Activated CD4-positive, alpha-beta T cell treated with anti-CD3 and anti-CD28 coated beads, Interleukin-2, amount 10 ng/mL, durations not matched to agents 7 days and 5 days (primary cell): Measurements from ENCODE around the gene DBX1. TPM values are rescaled to one million over a fixed set of nuclear protein-coding genes. Genes with fewer than 3 reads are reported as not detected.
"Not testable (repeated sequence)": the region's sequence is repeated elsewhere in the genome, so short reads cannot be mapped to it uniquely, and the experiment has no call there.

ENCODE experiments used
- CTCF ChIA-PET: fragments of 350-600 bp; sonication (Branson Sonifier 250); formaldehyde crosslinking; loops from one replicate; lab custom pipeline; 2021; ENCODE audit warnings: antibody characterized with exemption; lab: Charles Lee
- POLR2A ChIA-PET: fragments of 350-600 bp; sonication (Branson Sonifier 250); formaldehyde crosslinking; loops from one replicate; lab custom pipeline; 2021; ENCODE audit warnings: antibody characterized with exemption; lab: Charles Lee
- DNase-seq: peaks from one replicate; pipeline ENCODE4 v3.0.0-alpha.2; 2020
- H3K27ac Mint-ChIP-seq: one replicate; pipeline ENCODE4 v1.8.0; 2021; ENCODE audit warnings: mild to moderate bottlenecking, moderate library complexity, mixed read lengths
- H3K27me3 Mint-ChIP-seq: one replicate; pipeline ENCODE4 v1.8.0; 2021; ENCODE audit warnings: mixed read lengths
- H3K36me3 Mint-ChIP-seq: one replicate; pipeline ENCODE4 v1.8.0; 2021; ENCODE audit warnings: low read depth, mixed read lengths
- H3K4me1 Mint-ChIP-seq: one replicate; pipeline ENCODE4 v1.8.0; 2021; ENCODE audit warnings: mixed read lengths
- H3K4me3 Mint-ChIP-seq: one replicate; pipeline ENCODE4 v1.8.0; 2021; ENCODE audit warnings: mild to moderate bottlenecking, moderate library complexity, mixed read lengths
- H3K9me3 Mint-ChIP-seq: one replicate; pipeline ENCODE4 v1.8.0; 2021; ENCODE audit warnings: mixed read lengths
- total RNA-seq, 2 experiments: library from RNA; stranded (reverse); gene quantifications; one replicate each; pipeline ENCODE4 v1.2.3, GENCODE V29; 2021

DBX1 gene
- total RNA-seq: not detected

GRCh38 chr11:20160425-20161229, at the start of gene DBX1:
Gene DBX1 (minus strand): TSS chr11:20160475. CDS start chr11:20160324, 151 bp downstream.
- H3K27ac Mint-ChIP-seq: peak within 1 kb of the TSS; percentile 68
- peaks cover 7% of the 10 kb centered on the region for H3K36me3 Mint-ChIP-seq
- peaks cover 11% of the 10 kb centered on the region for H3K9me3 Mint-ChIP-seq
- H3K27me3 Mint-ChIP-seq: peaks cover 86% of the 10 kb centered on the region
- peak within 1 kb of the TSS; percentile 39 for H3K4me3 Mint-ChIP-seq
- peaks cover 22% of the 10 kb centered on the region for H3K4me1 Mint-ChIP-seq
- CTCF ChIA-PET: interaction anchor here (1.2 kb wide), 1 partner anchor 33 kb away, joined by 4 read pairs; no protein-coding TSS in a partner anchor
- DNase-seq: no peak
- POLR2A ChIA-PET: no interaction called here

DNA sequence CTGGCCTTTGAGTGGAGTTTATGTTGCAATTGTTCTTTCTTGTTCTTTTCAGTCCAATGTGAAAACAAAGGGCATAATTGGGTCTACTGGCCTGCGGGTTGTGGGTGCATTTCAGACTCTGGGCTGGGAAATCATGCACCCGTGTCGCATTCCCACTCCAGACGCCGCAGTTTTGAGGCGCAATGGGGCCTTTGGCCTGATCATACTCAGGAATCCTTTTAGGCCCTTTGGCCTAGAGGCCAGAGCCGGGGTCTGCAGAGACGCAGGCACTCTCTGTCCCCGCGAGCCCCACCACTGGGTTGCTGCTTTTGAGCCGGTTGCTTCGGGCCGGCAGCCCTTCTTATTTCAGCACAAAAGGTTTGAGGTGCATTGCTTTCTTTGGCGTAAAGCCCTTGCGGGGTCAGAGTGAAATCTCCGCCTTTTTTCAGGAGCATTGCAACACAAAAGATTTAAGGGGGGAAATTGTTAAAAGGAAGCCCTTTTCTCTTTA, 48.4 kb upstream of the DBX1 start:
- Mint-ChIP-seq H3K27ac (no peak overlapping the region), H3K27me3 (peaks cover 47% of the 10 kb centered on the region), H3K4me1 (no peaks in the 10 kb centered on the region), H3K9me3 (no peaks in the 10 kb centered on the region), H3K36me3 (peaks cover 4% of the 10 kb centered on the region), H3K4me3 (no peak overlapping the region)
- ChIA-PET CTCF (no interaction called here), POLR2A (no interaction called here)
- no peak for DNase-seq

DNA sequence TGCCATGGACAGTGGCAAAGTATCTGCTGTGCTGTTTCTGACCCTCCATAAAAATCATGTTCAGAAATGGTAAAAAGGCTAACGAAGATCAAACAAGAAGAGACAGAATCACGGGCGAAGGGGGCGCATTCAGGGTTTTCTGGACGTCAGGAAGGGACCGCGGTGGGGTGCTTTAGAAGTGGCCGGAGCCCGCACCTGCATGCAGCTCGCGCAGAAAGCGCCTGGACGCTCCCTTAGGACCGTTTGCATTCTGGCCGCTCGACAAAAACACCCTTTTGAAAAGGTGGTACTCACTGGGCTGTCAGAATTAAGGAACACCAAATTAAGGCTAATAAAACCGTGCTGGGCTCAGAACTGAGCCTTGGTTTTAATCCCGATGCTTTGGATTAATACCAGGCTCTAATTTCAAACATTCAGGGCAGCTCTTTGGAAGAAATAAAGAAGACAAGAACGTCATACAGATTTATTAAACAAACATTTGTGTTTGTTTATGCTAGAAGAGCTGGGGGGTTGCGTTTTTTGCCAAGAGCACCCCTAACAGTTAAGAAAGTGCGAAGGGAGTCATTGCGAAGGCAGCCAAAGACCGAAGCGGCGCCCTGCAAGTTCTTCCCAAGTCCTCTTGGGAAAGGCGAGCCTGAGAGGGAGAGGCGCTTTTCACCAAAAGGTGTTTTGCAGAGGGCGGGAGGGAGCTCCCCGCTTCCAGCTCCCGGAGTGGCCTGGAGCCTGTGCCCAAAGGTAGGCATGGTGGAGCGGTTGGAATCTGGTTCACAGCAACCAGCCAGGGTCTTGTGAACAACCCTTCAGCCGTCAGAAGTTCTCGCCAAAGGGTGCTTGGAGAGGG, 47.7 kb upstream of the DBX1 start:
- DNase-seq: no peak
- no peaks in the 10 kb centered on the region for H3K9me3 Mint-ChIP-seq
- POLR2A ChIA-PET: no interaction called here
- peaks cover 4% of the 10 kb centered on the region for H3K36me3 Mint-ChIP-seq
- no peak overlapping the region for H3K4me3 Mint-ChIP-seq
- CTCF ChIA-PET: no interaction called here
- H3K27me3 Mint-ChIP-seq: peaks cover 51% of the 10 kb centered on the region
- H3K4me1 Mint-ChIP-seq: no peaks in the 10 kb centered on the region
- H3K27ac Mint-ChIP-seq: no peak overlapping the region

DNA sequence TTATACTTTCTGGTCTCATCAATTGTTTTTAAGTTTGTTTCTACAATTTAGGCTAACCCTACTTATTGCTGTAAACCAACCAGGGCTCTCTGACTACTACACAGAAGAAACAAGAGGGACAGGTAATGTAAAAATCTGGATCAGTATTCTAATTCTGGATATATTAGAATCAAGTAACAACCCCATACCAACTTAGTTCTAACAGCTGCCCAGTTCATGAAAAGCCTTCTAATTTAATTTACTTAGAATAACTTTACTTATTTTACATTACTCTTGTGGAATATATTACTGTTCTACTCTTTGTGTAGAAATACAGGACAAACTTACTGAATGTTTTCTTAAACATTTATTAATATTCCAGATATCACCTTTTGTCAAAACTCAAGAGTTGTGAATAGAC, 45.5 kb upstream of the DBX1 start:
- DNase-seq: no peak
- Mint-ChIP-seq H3K4me3 (no peak overlapping the region), H3K4me1 (no peaks in the 10 kb centered on the region), H3K9me3 (no peaks in the 10 kb centered on the region), H3K27ac (no peak overlapping the region), H3K27me3 (peaks cover 52% of the 10 kb centered on the region), H3K36me3 (peaks cover 4% of the 10 kb centered on the region)
- POLR2A ChIA-PET: no interaction called here
- CTCF ChIA-PET: no interaction called here

GRCh38 chr11:20204681-20205080, 44.4 kb upstream of the DBX1 start:
- Mint-ChIP-seq H3K27ac (no peak overlapping the region), H3K36me3 (peaks cover 4% of the 10 kb centered on the region), H3K27me3 (peaks cover 46% of the 10 kb centered on the region), H3K4me1 (no peaks in the 10 kb centered on the region), H3K9me3 (no peaks in the 10 kb centered on the region), H3K4me3 (no peak overlapping the region)
- no peak for DNase-seq
- ChIA-PET CTCF (no interaction called here), POLR2A (no interaction called here)

DNA sequence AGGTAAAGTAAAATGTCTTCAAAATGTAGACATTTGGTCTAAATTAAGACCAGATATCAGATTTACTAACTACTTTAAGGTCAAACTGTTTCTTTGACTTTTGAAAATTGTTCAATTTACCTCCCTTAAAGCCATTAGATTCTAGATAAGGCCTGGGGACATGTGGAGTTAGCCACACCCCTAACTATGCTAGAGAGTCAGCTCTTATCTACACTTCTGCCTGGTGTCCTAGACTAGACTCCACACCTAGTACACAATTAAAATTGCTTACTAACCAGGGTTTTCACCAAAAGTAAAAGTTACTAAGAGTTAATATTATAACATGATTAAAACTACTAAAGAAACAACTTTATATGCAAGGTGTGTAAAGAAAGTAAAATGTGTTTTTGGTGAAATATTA, 43.6 kb upstream of the DBX1 start:
- peaks cover 4% of the 10 kb centered on the region for H3K36me3 Mint-ChIP-seq
- no peak overlapping the region for H3K4me3 Mint-ChIP-seq
- no peaks in the 10 kb centered on the region for H3K4me1 Mint-ChIP-seq
- ChIA-PET POLR2A (no interaction called here), CTCF (no interaction called here)
- peaks cover 42% of the 10 kb centered on the region for H3K27me3 Mint-ChIP-seq
- no peak for DNase-seq
- no peak overlapping the region for H3K27ac Mint-ChIP-seq
- no peaks in the 10 kb centered on the region for H3K9me3 Mint-ChIP-seq

DNA sequence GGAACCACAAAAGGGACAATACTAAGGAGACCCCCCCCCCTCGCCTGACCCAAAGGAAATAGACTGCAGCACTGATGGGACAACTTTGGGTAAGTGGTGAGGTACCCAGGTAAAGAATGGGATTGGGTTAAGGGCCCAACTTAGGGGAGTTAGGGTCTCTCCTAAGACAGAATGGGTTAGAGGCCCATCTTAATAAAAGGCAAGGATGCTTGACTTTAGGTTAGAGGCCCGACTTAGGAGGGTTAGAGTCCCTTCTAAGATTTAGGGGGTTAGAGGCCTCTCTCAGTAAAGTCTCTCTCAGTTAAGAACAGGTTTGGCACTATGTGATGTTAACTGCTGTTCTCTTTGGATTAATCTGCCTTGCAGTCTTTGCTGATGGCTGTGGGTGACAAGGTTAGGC, 41.0 kb upstream of the DBX1 start:
- Mint-ChIP-seq H3K27ac (no peak overlapping the region), H3K4me1 (no peaks in the 10 kb centered on the region), H3K4me3 (no peak overlapping the region), H3K36me3 (no peaks in the 10 kb centered on the region), H3K27me3 (peaks cover 26% of the 10 kb centered on the region), H3K9me3 (no peaks in the 10 kb centered on the region)
- CTCF ChIA-PET: no interaction called here
- POLR2A ChIA-PET: no interaction called here
- no peak for DNase-seq

GRCh38 chr11:20200331-20200955, 40.2 kb upstream of the DBX1 start:
- DNase-seq, H3K4me1 Mint-ChIP-seq, POLR2A ChIA-PET, H3K4me3 Mint-ChIP-seq, CTCF ChIA-PET, H3K36me3 Mint-ChIP-seq, H3K9me3 Mint-ChIP-seq, H3K27ac Mint-ChIP-seq: not testable (repeated sequence)
- peaks cover 24% of the 10 kb centered on the region for H3K27me3 Mint-ChIP-seq

DNA sequence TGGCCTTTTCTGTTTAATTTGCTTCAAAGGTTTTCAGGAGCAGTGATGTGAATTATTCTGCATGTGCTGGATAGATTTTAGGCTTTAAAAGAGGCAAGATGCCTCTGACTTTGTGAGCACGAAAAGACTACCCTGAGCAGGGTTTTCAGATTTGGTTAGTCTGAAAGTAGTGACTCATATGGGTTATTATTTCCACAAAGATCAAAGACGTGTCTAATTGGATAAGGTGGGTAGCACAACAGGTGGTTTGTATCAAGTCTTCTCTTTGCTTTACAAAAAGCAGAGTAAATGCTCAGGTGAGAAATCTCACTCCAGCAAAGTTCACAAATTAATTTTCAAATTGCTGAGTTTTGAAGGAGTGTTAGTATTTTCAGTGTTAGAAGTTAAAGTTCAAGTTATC, 37.6 kb upstream of the DBX1 start:
- H3K4me3 Mint-ChIP-seq: no peak overlapping the region

GRCh38 chr11:20194470-20194869, 34.2 kb upstream of the DBX1 start:
- H3K27ac Mint-ChIP-seq: no peak overlapping the region
- no peaks in the 10 kb centered on the region for H3K9me3 Mint-ChIP-seq
- ChIA-PET CTCF (no interaction called here), POLR2A (no interaction called here)
- H3K36me3 Mint-ChIP-seq: no peaks in the 10 kb centered on the region
- DNase-seq: no peak
- H3K4me3 Mint-ChIP-seq: no peak overlapping the region
- H3K4me1 Mint-ChIP-seq: no peaks in the 10 kb centered on the region
- H3K27me3 Mint-ChIP-seq: peaks cover 15% of the 10 kb centered on the region

More for the DNA sequence above, 37.6 kb upstream of the DBX1 start:
- POLR2A ChIA-PET: no interaction called here
- no peak for DNase-seq
- H3K27me3 Mint-ChIP-seq: peaks cover 19% of the 10 kb centered on the region
- no peaks in the 10 kb centered on the region for H3K36me3 Mint-ChIP-seq
- H3K27ac Mint-ChIP-seq: no peak overlapping the region
- H3K4me1 Mint-ChIP-seq: no peaks in the 10 kb centered on the region
- H3K9me3 Mint-ChIP-seq: no peaks in the 10 kb centered on the region
- CTCF ChIA-PET: no interaction called here

GRCh38 chr11:20193307-20193706, 33.0 kb upstream of the DBX1 start:
- H3K27ac Mint-ChIP-seq: no peak overlapping the region
- H3K36me3 Mint-ChIP-seq: no peaks in the 10 kb centered on the region
- ChIA-PET POLR2A (no interaction called here), CTCF (no interaction called here)
- peaks cover 11% of the 10 kb centered on the region for H3K27me3 Mint-ChIP-seq
- H3K4me1 Mint-ChIP-seq: no peaks in the 10 kb centered on the region
- H3K4me3 Mint-ChIP-seq: no peak overlapping the region
- H3K9me3 Mint-ChIP-seq: no peaks in the 10 kb centered on the region
- DNase-seq: no peak

GRCh38 chr11:20192641-20193040, 32.4 kb upstream of the DBX1 start:
- H3K4me3 Mint-ChIP-seq: no peak overlapping the region
- no peaks in the 10 kb centered on the region for H3K9me3 Mint-ChIP-seq
- POLR2A ChIA-PET: no interaction called here
- H3K4me1 Mint-ChIP-seq: no peaks in the 10 kb centered on the region
- DNase-seq: no peak
- H3K36me3 Mint-ChIP-seq: no peaks in the 10 kb centered on the region
- H3K27ac Mint-ChIP-seq: no peak overlapping the region
- H3K27me3 Mint-ChIP-seq: peaks cover 7% of the 10 kb centered on the region
- CTCF ChIA-PET: no interaction called here

GRCh38 chr11:20192151-20192550, 31.9 kb upstream of the DBX1 start:
- no peaks in the 10 kb centered on the region for H3K4me1 Mint-ChIP-seq
- no peaks in the 10 kb centered on the region for H3K36me3 Mint-ChIP-seq
- ChIA-PET CTCF (no interaction called here), POLR2A (no interaction called here)
- no peak overlapping the region for H3K4me3 Mint-ChIP-seq
- DNase-seq: no peak
- H3K27me3 Mint-ChIP-seq: peaks cover 8% of the 10 kb centered on the region
- no peak overlapping the region for H3K27ac Mint-ChIP-seq
- H3K9me3 Mint-ChIP-seq: no peaks in the 10 kb centered on the region
